ENCODE results near the gene MRPS10.

The MRPS10 gene

DNA sequence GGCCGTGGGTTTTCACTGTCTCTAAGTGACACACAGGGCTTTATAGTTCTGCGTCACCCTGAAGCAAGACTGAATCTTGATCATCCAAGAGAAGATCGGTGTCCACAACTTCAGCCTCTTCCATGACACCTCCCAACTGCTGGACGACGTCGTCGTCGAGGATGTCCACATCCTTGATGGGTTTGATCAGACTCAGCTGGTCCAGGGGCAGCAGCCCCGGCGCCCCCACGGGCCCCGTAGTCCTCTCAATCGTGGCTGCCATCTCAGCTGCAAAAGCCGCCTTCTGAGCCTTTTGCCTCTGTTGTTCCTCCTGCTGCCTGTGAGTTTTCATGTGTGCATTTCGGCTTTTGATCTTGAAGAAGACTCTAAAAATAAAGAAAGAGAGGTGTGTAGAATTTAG lies 10.6 kb upstream of the MRPS10 start:
- no peaks in the 10 kb centered on the region for H3K27me3 ChIP-seq (ENCODE audit: control insufficient read depth, insufficient read depth, low read length)
- no peaks in the 10 kb centered on the region for H3K36me3 ChIP-seq (ENCODE audit: control insufficient read depth, insufficient read depth, low read length)
- H3K4me2 ChIP-seq (ENCODE audit: low read length) = no peak overlapping the region
- H2AFZ ChIP-seq = no peak overlapping the region
- H3K9me3 ChIP-seq (ENCODE audit: control insufficient read depth, low read length) = no peaks in the 10 kb centered on the region
- H3K4me1 ChIP-seq = no peaks in the 10 kb centered on the region
- H3K9ac ChIP-seq = no peak overlapping the region
- TF ChIP-seq, protein P1, sequence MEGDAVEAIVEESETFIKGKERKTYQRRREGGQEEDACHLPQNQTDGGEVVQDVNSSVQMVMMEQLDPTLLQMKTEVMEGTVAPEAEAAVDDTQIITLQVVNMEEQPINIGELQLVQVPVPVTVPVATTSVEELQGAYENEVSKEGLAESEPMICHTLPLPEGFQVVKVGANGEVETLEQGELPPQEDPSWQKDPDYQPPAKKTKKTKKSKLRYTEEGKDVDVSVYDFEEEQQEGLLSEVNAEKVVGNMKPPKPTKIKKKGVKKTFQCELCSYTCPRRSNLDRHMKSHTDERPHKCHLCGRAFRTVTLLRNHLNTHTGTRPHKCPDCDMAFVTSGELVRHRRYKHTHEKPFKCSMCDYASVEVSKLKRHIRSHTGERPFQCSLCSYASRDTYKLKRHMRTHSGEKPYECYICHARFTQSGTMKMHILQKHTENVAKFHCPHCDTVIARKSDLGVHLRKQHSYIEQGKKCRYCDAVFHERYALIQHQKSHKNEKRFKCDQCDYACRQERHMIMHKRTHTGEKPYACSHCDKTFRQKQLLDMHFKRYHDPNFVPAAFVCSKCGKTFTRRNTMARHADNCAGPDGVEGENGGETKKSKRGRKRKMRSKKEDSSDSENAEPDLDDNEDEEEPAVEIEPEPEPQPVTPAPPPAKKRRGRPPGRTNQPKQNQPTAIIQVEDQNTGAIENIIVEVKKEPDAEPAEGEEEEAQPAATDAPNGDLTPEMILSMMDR (IDR thresholded peaks at IDR 0.05) = no peak
- no peaks in the 10 kb centered on the region for H3K79me2 ChIP-seq
- no peak overlapping the region for H3K4me3 ChIP-seq (ENCODE audit: low read depth, low read length)
- H3K27ac ChIP-seq = no peak overlapping the region

DNA sequence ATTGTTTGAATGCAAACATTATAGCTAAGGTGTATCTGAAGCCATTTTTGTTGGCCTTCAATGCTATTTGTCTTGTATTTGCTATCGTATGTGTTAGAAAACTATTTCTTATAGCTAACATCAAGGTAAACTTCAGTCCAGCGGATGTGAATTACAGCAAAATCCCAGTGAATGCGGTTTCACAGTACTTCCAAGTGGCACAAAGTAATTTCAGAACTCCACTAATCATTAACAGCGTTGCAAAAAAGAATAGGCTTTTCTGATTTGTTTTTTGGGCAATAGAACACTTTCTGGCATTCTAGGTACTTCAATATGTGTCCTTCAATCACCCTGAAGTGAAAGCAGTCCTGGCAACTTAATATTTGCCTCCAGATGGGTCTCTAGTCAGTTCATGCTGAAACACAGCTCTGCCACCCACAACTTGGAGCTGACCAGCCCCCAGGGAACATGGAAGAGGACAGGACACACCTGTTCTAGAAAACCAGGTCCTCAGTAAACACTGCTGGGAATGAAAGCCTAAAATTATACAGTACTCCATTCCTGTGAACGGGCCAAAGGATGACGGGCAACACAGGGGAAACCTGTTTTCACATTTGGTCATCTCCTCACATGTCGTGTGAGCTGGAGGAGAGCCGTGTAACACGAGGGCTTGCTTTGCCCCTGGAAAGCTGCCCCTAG lies 9.7 kb upstream of the MRPS10 start:
- Histone ChIP-seq H3K9me3 (ENCODE audit: control insufficient read depth, low read length) (no peaks in the 10 kb centered on the region), H2AFZ (no peak overlapping the region), H3K4me2 (ENCODE audit: low read length) (no peak overlapping the region), H3K9ac (no peak overlapping the region), H3K4me1 (no peaks in the 10 kb centered on the region), H3K79me2 (no peaks in the 10 kb centered on the region), H3K4me3 (ENCODE audit: low read depth, low read length) (no peak overlapping the region), H3K27me3 (ENCODE audit: control insufficient read depth, insufficient read depth, low read length) (no peaks in the 10 kb centered on the region), H3K27ac (no peak overlapping the region), H3K36me3 (ENCODE audit: control insufficient read depth, insufficient read depth, low read length) (no peaks in the 10 kb centered on the region)
- TF ChIP-seq, protein P1 (IDR thresholded peaks at IDR 0.05) = no peak

DNA sequence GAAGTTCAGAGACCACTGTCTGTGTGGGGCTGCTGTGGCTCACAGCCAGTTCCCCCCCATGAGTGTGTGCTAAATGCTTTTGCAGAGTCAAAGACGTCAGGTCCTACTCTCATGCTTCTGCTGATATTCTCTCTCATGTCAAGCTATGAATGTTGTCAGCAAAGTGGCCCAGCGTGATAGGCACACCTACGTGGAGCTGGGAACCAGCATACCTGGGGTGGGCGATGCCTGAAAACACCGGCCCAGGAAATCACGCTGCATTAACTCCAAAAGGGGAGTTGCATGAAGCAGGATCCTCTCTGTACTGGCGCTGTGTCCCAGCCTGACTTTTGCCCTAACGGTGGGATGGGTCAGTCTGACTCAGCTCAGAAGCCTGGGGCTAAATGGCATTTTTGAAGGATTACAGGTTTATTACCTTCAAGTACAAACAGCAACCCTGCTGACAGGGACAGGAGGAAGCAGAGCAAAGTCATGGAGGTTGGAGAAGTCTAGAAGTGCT lies 9.0 kb upstream of the MRPS10 start:
- no peaks in the 10 kb centered on the region for H3K36me3 ChIP-seq (ENCODE audit: control insufficient read depth, insufficient read depth, low read length)
- H3K4me2 ChIP-seq (ENCODE audit: low read length) = no peak overlapping the region
- H3K27me3 ChIP-seq (ENCODE audit: control insufficient read depth, insufficient read depth, low read length) = no peaks in the 10 kb centered on the region
- TF ChIP-seq, protein P1 (IDR thresholded peaks at IDR 0.05) = no peak
- H3K27ac ChIP-seq = no peak overlapping the region
- no peaks in the 10 kb centered on the region for H3K4me1 ChIP-seq
- H3K4me3 ChIP-seq (ENCODE audit: low read depth, low read length) = no peak overlapping the region
- no peaks in the 10 kb centered on the region for H3K9me3 ChIP-seq (ENCODE audit: control insufficient read depth, low read length)
- H2AFZ ChIP-seq = no peak overlapping the region
- H3K79me2 ChIP-seq = no peaks in the 10 kb centered on the region
- H3K9ac ChIP-seq = no peak overlapping the region

DNA sequence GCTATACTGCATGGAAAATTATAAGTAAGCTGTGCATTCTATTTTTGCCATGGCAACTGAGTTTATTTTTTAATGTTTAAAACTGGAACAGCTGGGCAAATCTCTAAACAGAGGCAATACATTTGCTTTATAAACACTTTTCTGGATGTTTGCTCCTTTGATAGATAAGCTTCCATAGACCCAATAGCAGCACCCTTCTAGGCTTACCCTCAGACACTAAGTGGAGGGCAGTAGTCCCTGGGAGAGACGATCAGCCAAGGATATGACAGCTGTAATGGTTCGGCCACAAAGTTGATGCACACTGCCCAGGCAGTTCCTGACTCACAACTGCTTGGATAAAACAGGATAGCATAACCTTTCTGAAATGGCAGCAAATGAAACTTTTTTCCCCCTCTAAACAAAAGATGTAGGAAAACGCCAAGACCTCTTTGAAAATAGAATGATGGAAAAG lies 8.5 kb upstream of the MRPS10 start:
- no peak overlapping the region for H2AFZ ChIP-seq
- H3K36me3 ChIP-seq (ENCODE audit: control insufficient read depth, insufficient read depth, low read length) = no peaks in the 10 kb centered on the region
- H3K4me1 ChIP-seq = no peaks in the 10 kb centered on the region
- no peak overlapping the region for H3K9ac ChIP-seq
- H3K9me3 ChIP-seq (ENCODE audit: control insufficient read depth, low read length) = no peaks in the 10 kb centered on the region
- H3K4me2 ChIP-seq (ENCODE audit: low read length) = no peak overlapping the region
- H3K27ac ChIP-seq = no peak overlapping the region
- H3K4me3 ChIP-seq (ENCODE audit: low read depth, low read length) = no peak overlapping the region
- no peaks in the 10 kb centered on the region for H3K79me2 ChIP-seq
- TF ChIP-seq, protein P1 (IDR thresholded peaks at IDR 0.05) = no peak
- no peaks in the 10 kb centered on the region for H3K27me3 ChIP-seq (ENCODE audit: control insufficient read depth, insufficient read depth, low read length)

DNA sequence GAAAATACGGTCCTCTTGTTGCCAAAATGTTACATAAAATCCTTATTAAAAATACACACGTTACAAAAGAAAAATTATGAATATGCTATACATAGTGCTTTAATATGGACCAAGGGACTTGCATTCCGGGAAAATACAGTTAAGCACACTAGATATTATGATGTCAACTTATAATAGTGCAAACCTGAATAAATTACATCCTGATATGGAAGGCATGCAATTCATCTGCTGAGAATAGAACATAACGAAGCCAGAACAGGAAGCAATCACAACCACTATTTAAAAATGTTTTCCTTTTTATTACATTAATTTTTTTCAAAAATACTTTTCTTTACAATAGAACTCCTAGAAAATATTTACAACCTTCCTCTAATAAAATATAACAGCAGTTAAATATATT lies 7.8 kb upstream of the MRPS10 start:
- TF ChIP-seq, protein P1 (IDR thresholded peaks at IDR 0.05) = no peak
- Histone ChIP-seq H2AFZ (no peak overlapping the region), H3K27me3 (ENCODE audit: control insufficient read depth, insufficient read depth, low read length) (no peaks in the 10 kb centered on the region), H3K4me3 (ENCODE audit: low read depth, low read length) (no peak overlapping the region), H3K36me3 (ENCODE audit: control insufficient read depth, insufficient read depth, low read length) (no peaks in the 10 kb centered on the region), H3K9me3 (ENCODE audit: control insufficient read depth, low read length) (no peaks in the 10 kb centered on the region), H3K27ac (no peak overlapping the region), H3K4me1 (no peaks in the 10 kb centered on the region), H3K9ac (no peak overlapping the region), H3K4me2 (ENCODE audit: low read length) (no peak overlapping the region), H3K79me2 (no peaks in the 10 kb centered on the region)

Measured in parathyroid adenoma (tissue), 2 donors.